ENCODE measurements around the gene EXOC7. TPM values are rescaled to one million over a fixed set of nuclear protein-coding genes. Genes with fewer than 3 reads are reported as not detected.

Gene EXOC7
- total and polyA plus RNA-seq, 2 of the 8 experiments (the other 6 are each of a cell fraction or from before 2014, with no cell fraction given) = 77.1 to 92.6 TPM

GRCh38 chr17:76077584-76078110, 25.9 kb downstream of the EXOC7 start:
- no peak overlapping the region for H3K56ac ChIP-seq (replicated peaks; ENCODE audit: insufficient read length, low read depth, low read length)
- H3K4ac ChIP-seq (replicated peaks; ENCODE audit: insufficient read length, low read depth, low read length) = no peak overlapping the region
- no peaks in the 10 kb centered on the region for H3K9me3 ChIP-seq (ENCODE audit: insufficient read depth in 2 of 2, low read depth in 1 of 2, low read length in 1 of 2)
- no peak overlapping the region; the same call in 1 of the 2 replicates for H4K8ac ChIP-seq (ENCODE audit: extremely low read depth, insufficient read depth, low read length)
- no peaks in the 10 kb centered on the region for H3K79me2 ChIP-seq (ENCODE audit: control insufficient read depth in 1 of 2, insufficient read depth in 2 of 2, low read length in 2 of 2)
- no peak overlapping the region for H3K27ac ChIP-seq (ENCODE audit: low read depth, low read length)
- H3K23me2 ChIP-seq (ENCODE audit: low read depth, low read length) = peaks cover 23% of the 10 kb centered on the region
- no peak overlapping the region for H2BK5ac ChIP-seq (ENCODE audit: low read depth, low read length)
- peaks cover 54 to 72% (median 68%) of the 10 kb centered on the region in 4 experiments for H3K27me3 ChIP-seq (replicated peaks in 1 of 4; ENCODE audit: control insufficient read depth in 3 of 4, extremely low read depth in 1 of 4, insufficient read depth in 3 of 4, low read length in 3 of 4)
- CTCF ChIA-PET (ENCODE audit: partially characterized antibody) = interaction anchor here (0.7 to 7.6 kb wide), 6 partner anchors 10 to 364 kb away, joined by 3 to 36 read pairs (median 4); no protein-coding TSS in a partner anchor
- no peak overlapping the region for H2BK20ac ChIP-seq (ENCODE audit: low read length)
- peaks cover 2 to 15% of the 10 kb centered on the region in 2 experiments for H4K20me1 ChIP-seq (replicated peaks in 1 of 2; ENCODE audit: control insufficient read depth in 1 of 2, insufficient read depth in 2 of 2, low read length in 2 of 2)
- H4K91ac ChIP-seq (replicated peaks; ENCODE audit: insufficient read length, low read length) = no peak overlapping the region
- no peak overlapping the region for H2BK15ac ChIP-seq (ENCODE audit: low read length)
- H2AK5ac ChIP-seq (ENCODE audit: low read depth, low read length) = no peak overlapping the region
- H3K4me3 ChIP-seq (ENCODE audit: extremely low read depth in 1 of 4, insufficient read depth in 2 of 4, low read depth in 3 of 4, low read length in 4 of 4) = no peak overlapping the region; a peak in 1 of 8 replicates
- peaks cover 0 to 48% (median 41%) of the 10 kb centered on the region in 4 experiments; a peak in 6 of 7 replicates for H3K4me1 ChIP-seq (replicated peaks in 1 of 4; ENCODE audit: control insufficient read depth in 3 of 4, insufficient read depth in 4 of 4, low read length in 3 of 4)
- peak overlapping the region; percentile 77 to 79; a peak in 2 of 4 replicates for H3K4me2 ChIP-seq (ENCODE audit: insufficient read depth in 1 of 2, low read depth in 2 of 2, low read length in 2 of 2)
- no peak overlapping the region for H3K9ac ChIP-seq (replicated peaks in 1 of 4; ENCODE audit: extremely low read depth in 1 of 4, low read depth in 3 of 4, low read length in 3 of 4)
- H2BK120ac ChIP-seq (replicated peaks; ENCODE audit: low read depth, low read length) = no peak overlapping the region
- H3K36me3 ChIP-seq (ENCODE audit: control insufficient read depth in 2 of 4, insufficient read depth in 4 of 4, low read length in 3 of 4) = no peaks in the 10 kb centered on the region; a peak in 2 of 8 replicates
- H3K23ac ChIP-seq (ENCODE audit: insufficient read length) = no peak overlapping the region
- H3K18ac ChIP-seq (ENCODE audit: extremely low read depth, low read length) = no peak overlapping the region; the same call in 1 of the 2 replicates
- no peak for DNase-seq (ENCODE audit: low read depth in 1 of 2, low spot score in 2 of 2)
- H3K79me1 ChIP-seq (ENCODE audit: low read depth, low read length) = no peaks in the 10 kb centered on the region
- H2BK12ac ChIP-seq (ENCODE audit: low read depth, low read length) = no peak overlapping the region
- no peak for FAIRE-seq
- POLR2A ChIA-PET (ENCODE audit: partially characterized antibody) = interaction anchor here (0.7 to 4.0 kb wide), 9 partner anchors 9 to 163 kb away, joined by 3 to 28 read pairs (median 3); partner anchors contain the start of gene EXOC7
- H2AFZ ChIP-seq (ENCODE audit: low read length) = no peak overlapping the region
- no peak for TF ChIP-seq POLR2AphosphoS5 (IDR thresholded peaks at IDR 0.05; ENCODE audit: low read depth, low read length)
- peak in 1 of 2 experiments; percentile 40; a peak in 1 of 3 replicates for TF ChIP-seq POLR2A (IDR thresholded peaks at IDR 0.05; ENCODE audit: control extremely low read depth in 1 of 2, low read depth in 2 of 2, low read length in 2 of 2)
- no peak overlapping the region for H4K5ac ChIP-seq (ENCODE audit: insufficient read length, low read depth, low read length)
- no peak overlapping the region for H3K14ac ChIP-seq (ENCODE audit: insufficient read length)
- 67% methylated on average over 10 of the region's 12 CpGs; no CpG with 5 or more reads in 1 of the 2 experiments for WGBS, 2 experiments (ENCODE audit: extremely low coverage in 1 of 2, insufficient coverage in 1 of 2, insufficient read length in 1 of 2, insufficient replicate concordance in 2 of 2, low coverage in 1 of 2, low lambda C conversion rate in 2 of 2, missing lambda C conversion rate in 1 of 2)

Data from H1 (cell line).